KOPT-K1 (cell line): ENCODE data around the gene GPR87.

Experiments
- H3K27ac ChIP-seq: fragments of 200-600 bp; sonication (generic); 2 replicates; pipeline ENCODE4 v1.5.1; 2016; ENCODE audit warnings: antibody characterized with exemption, mild to moderate bottlenecking, low read depth, low read length; ENCODE audit not compliant: poor library complexity, severe bottlenecking
- H3K36me3 ChIP-seq: fragments of 200-600 bp; sonication (generic); 2 replicates; pipeline ENCODE4 v1.5.1; 2017; ENCODE audit warnings: antibody characterized with exemption, mild to moderate bottlenecking, low read length, moderate library complexity; ENCODE audit not compliant: insufficient read depth
- H3K9me3 ChIP-seq: fragments of 200-600 bp; sonication (generic); 2 replicates; pipeline ENCODE4 v1.5.1; 2017; ENCODE audit warnings: antibody characterized with exemption, low read length, mild to moderate bottlenecking; ENCODE audit not compliant: insufficient read depth, poor library complexity, severe bottlenecking

Gene GPR87

DNA sequence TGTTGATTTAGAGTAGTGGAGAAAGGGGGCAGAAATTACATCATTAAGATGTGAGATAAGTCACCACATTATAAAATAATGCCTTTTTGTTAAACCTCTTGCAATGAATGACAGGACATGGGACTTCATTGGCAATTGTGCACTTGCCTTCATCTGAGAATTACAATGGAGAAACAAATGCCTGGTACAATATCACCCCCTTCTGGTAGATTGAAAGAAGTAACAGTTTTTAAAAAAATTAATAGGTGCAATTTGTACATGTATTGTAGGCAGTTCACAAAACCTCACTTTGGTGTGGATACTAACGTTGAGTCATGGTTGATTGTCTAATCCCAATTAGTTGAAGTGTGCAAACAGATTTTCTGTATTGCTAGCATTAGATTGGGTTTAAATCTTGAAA lies 33.7 kb downstream of the GPR87 start:
- Histone ChIP-seq H3K36me3 (no peaks in the 10 kb centered on the region), H3K27ac (no peak overlapping the region), H3K9me3 (no peaks in the 10 kb centered on the region)

DNA sequence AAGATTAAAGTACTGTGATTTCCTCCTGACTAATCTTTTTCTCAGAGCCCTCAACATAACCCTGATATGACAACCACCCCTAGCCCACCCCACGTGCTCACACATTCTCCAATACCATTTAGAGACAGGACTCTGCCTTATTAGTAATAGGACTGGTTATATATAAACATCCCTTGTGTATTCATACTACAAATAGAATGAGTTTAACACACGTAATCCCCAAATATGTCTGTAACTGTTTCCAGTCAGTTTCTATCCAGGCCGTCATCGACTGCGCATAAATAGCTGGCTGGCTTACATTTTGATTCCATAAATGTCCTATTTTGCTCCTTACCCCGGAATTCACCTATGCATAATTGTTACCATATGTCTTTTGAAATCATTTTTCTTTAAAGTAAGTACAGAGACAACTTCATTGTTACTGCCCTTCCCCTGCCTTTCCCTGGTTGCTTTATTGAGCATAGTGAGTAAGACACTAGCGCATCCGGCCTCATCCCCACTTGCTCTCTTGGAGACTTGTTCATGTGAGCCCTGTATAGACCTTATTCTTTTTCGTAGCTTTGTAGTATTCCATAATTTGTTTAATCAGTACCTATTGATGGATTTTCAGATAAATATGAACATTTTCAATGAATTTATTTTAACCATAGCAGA lies 34.8 kb downstream of the GPR87 start:
- no peaks in the 10 kb centered on the region for H3K9me3 ChIP-seq
- H3K27ac ChIP-seq = no peak overlapping the region
- H3K36me3 ChIP-seq = no peaks in the 10 kb centered on the region

DNA sequence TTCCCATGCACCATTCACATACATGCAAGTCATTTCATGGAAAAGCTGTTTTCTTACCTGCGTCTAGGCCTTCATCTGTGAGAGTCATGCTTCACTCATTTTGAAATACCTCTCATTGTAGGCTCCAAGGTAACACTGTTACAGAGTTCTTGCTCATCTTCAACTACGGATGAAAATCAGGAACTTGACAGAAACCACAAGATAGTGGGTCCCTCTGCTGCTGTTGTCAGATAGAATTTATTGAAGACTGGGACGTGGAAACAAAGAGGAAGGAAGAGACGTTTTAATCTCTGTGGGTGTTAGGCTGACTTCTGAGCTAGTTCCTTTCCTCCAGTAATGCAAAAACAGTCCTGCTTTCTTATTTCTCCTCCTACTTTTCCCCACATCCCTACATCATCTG lies 38.4 kb downstream of the GPR87 start, which contains the start of gene P2RY14:
Gene P2RY14, minus strand, starts transcription at position 313 of the 400 bp plus-strand sequence. CDS start 64,226 bp downstream, outside the sequence.
- Histone ChIP-seq H3K9me3 (no peaks in the 10 kb centered on the region), H3K36me3 (no peaks in the 10 kb centered on the region), H3K27ac (no peak within 1 kb of the TSS)

DNA sequence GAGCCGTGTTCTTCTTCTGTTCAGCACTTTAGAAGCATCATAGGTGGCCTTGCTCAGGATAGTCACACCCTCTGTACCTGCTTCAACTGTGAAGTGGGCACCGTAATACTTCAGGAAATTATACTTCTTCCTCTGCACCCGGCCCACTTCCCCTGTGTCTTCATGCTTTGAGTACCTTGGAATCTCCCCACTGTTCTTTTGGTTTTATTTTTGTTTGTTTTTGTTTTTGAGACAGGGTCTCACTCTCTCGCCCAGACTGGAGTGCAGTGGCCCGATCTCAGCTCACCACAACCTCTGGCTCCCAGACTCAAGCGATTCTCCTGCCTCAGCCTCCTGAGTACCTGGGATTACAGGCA lies 40.0 kb downstream of the GPR87 start:
- Histone ChIP-seq H3K36me3 (no peaks in the 10 kb centered on the region), H3K9me3 (no peaks in the 10 kb centered on the region), H3K27ac (no peak overlapping the region)

DNA sequence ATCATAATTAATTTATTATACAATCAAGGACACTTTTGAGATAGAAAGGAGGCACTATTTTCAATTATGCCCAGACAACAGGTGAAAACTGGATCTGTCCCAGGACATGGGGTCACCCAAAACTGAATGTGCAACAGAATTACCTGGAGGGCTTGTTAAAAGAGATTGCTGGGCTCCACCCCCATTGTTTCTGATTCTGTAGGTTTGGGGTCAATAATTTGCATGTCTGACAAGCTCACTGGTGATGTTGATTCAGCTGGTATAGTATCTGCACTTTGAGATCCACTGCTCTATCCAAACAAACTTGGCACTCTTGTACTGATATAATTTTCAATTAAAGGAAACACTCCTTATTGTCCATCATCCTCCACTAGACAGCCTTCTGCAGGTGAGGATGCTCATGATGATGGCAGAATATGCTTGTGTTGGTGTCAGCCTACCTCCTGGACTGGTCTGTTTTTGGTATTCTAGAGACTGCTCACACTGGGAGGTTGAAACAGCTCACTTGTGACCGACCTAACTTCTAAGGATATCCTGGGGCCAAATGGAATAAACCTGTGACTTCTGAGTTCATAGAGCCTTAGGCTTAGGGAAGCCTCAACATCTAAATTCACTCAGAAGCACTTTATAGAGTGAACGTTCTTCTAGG lies 40.5 kb downstream of the GPR87 start:
- Histone ChIP-seq H3K27ac (no peak overlapping the region), H3K36me3 (no peaks in the 10 kb centered on the region), H3K9me3 (no peaks in the 10 kb centered on the region)

- Histone ChIP-seq H3K36me3 (no peaks in the 10 kb centered on the region), H3K27ac (no peak overlapping the region), H3K9me3 (no peaks in the 10 kb centered on the region)
Observed at GRCh38 chr3:151275091-151275490, 41.5 kb downstream of the GPR87 start.

DNA sequence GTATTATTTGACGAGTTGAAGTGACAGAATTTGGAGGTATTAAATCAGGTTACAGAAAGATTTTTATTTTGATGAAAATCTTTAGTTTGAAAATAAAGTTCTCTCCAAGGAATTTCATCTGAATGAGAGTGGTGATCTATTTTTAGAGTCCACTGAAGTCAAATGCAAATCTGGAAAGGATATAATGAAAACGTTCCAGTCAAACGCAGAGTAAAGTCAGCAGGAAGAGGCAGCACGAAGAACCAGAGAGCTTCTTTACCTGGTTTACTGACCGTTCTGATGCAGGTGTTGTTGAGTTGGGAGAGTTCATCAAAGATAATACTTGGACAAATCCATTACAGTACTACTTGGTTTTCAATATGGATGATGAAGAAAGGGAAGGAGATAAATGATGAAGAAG lies 47.0 kb downstream of the GPR87 start:
- Histone ChIP-seq H3K27ac (no peak overlapping the region), H3K9me3 (no peaks in the 10 kb centered on the region), H3K36me3 (no peaks in the 10 kb centered on the region)

GRCh38 chr3:151268267-151269235 lies 48.1 kb downstream of the GPR87 start:
- peak overlapping the region; percentile 67 for H3K27ac ChIP-seq

DNA sequence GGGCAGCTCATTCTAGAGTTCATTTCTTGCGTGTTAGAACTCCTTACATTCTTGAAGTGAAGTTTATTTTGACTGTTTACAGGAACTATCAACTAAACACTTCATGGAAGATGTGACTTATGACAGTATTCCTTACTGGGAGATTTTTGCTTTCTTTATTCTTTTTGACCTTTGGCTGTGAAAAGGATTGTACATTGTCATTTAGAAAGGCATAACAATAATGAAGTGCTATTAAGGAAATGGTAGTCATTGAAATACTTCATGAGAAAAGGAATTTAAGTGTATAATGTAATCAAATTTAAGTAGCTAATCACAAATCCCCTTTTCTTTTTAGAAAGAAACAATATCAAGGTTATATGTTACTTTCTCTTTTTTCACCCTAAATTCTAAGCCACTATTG lies 49.6 kb downstream of the GPR87 start:
- Histone ChIP-seq H3K9me3 (no peaks in the 10 kb centered on the region), H3K36me3 (no peaks in the 10 kb centered on the region), H3K27ac (no peak overlapping the region)

More at GRCh38 chr3:151268267-151269235, 48.1 kb downstream of the GPR87 start:
- Histone ChIP-seq H3K9me3 (no peaks in the 10 kb centered on the region), H3K36me3 (no peaks in the 10 kb centered on the region)

GRCh38 chr3:151265866-151266265 lies 50.8 kb downstream of the GPR87 start:
- 0 out of 2 replicates have a peak, but pooled peaks cover 9% of the 10 kb centered on the region for H3K36me3 ChIP-seq
- H3K27ac ChIP-seq = no peak overlapping the region
- no peaks in the 10 kb centered on the region for H3K9me3 ChIP-seq

GRCh38 chr3:151265166-151265565 lies 51.5 kb downstream of the GPR87 start:
- no peaks in the 10 kb centered on the region for H3K9me3 ChIP-seq
- no peak overlapping the region for H3K27ac ChIP-seq
- 0 out of 2 replicates have a peak, but pooled peaks cover 9% of the 10 kb centered on the region for H3K36me3 ChIP-seq

DNA sequence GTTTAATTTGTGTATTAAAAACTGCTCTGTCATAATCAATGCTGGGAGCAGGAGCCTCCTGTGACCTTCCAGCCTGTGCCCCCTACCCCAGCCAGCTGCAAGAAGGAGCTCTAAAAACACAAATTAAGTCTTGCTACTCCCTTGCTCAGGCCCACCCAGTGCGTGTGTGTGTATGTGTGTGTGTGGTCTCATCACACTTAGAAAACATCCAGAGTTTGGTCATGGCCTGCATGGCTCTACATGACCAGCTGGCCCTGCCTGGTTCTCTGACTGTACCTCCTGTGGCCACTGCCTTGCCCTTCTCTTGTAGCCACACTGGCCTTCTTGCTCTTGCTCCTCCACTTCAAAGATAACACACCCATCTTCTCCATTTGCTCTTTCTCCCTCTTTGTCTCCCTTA lies 52.0 kb downstream of the GPR87 start:
- no peak overlapping the region for H3K27ac ChIP-seq
- no peaks in the 10 kb centered on the region for H3K9me3 ChIP-seq
- 0 out of 2 replicates have a peak, but pooled peaks cover 9% of the 10 kb centered on the region for H3K36me3 ChIP-seq

- H3K36me3 ChIP-seq = 0 out of 2 replicates have a peak, but pooled peaks cover 9% of the 10 kb centered on the region
- H3K27ac ChIP-seq = no peak overlapping the region
- H3K9me3 ChIP-seq = no peaks in the 10 kb centered on the region
Observed at GRCh38 chr3:151262871-151263525, 53.6 kb downstream of the GPR87 start.

GRCh38 chr3:151259664-151260063 lies 57.0 kb downstream of the GPR87 start:
- H3K9me3 ChIP-seq = no peaks in the 10 kb centered on the region
- H3K36me3 ChIP-seq = 0 out of 2 replicates have a peak, but pooled peaks cover 9% of the 10 kb centered on the region
- H3K27ac ChIP-seq = no peak overlapping the region
